ENCODE results near the gene GNA14.

- TF ChIP-seq, protein P1, sequence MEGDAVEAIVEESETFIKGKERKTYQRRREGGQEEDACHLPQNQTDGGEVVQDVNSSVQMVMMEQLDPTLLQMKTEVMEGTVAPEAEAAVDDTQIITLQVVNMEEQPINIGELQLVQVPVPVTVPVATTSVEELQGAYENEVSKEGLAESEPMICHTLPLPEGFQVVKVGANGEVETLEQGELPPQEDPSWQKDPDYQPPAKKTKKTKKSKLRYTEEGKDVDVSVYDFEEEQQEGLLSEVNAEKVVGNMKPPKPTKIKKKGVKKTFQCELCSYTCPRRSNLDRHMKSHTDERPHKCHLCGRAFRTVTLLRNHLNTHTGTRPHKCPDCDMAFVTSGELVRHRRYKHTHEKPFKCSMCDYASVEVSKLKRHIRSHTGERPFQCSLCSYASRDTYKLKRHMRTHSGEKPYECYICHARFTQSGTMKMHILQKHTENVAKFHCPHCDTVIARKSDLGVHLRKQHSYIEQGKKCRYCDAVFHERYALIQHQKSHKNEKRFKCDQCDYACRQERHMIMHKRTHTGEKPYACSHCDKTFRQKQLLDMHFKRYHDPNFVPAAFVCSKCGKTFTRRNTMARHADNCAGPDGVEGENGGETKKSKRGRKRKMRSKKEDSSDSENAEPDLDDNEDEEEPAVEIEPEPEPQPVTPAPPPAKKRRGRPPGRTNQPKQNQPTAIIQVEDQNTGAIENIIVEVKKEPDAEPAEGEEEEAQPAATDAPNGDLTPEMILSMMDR (conservative IDR thresholded peaks at IDR 0.05; ENCODE audit: low read depth in 2 of 2), result no peak
- TF ChIP-seq POLR2AphosphoS5 (IDR thresholded peaks at IDR 0.05; ENCODE audit: low read depth), result no peak
Measured at GRCh38 chr9:77597057-77597456, 51.1 kb downstream of the GNA14 start.

Measured in GM23338 (cell line).